Duodenal mucosa (tissue), 2 donors: Measurements from ENCODE around the gene FBXO40.

ENCODE experiments used
- H3K27ac ChIP-seq: one replicate; pipeline ENCODE4 v1.7.0; 2013; ENCODE audit warnings: low read depth, low read length
- H3K27me3 ChIP-seq, 2 donors: one replicate each; pipeline ENCODE4 v1.7.0; 2013; ENCODE audit warnings: low read length in 2 of 2, control low read depth in 1 of 2; ENCODE audit not compliant: insufficient read depth in 2 of 2, control insufficient read depth in 1 of 2
- H3K36me3 ChIP-seq, 2 donors: one replicate each; pipeline ENCODE4 v1.7.0; 2013; ENCODE audit warnings: low read length in 2 of 2, control low read depth in 1 of 2; ENCODE audit not compliant: insufficient read depth in 2 of 2, control insufficient read depth in 1 of 2
- H3K4me1 ChIP-seq, 2 donors: one replicate each; pipeline ENCODE4 v1.7.0; 2013; ENCODE audit warnings: low read length in 2 of 2, control low read depth in 1 of 2; ENCODE audit not compliant: insufficient read depth in 2 of 2, control insufficient read depth in 1 of 2
- H3K4me3 ChIP-seq, 2 donors: one replicate each; pipeline ENCODE4 v1.7.0; 2013; ENCODE audit warnings: low read length in 2 of 2, low read depth in 1 of 2
- H3K9ac ChIP-seq, 2 donors: one replicate each; pipeline ENCODE4 v1.7.0; 2013; ENCODE audit warnings: low read length in 2 of 2, low read depth in 1 of 2
- H3K9me3 ChIP-seq, 2 donors: one replicate each; pipeline ENCODE4 v1.7.0; 2013; ENCODE audit warnings: low read length in 2 of 2, control low read depth in 1 of 2; ENCODE audit not compliant: control insufficient read depth in 1 of 2

Gene FBXO40

DNA sequence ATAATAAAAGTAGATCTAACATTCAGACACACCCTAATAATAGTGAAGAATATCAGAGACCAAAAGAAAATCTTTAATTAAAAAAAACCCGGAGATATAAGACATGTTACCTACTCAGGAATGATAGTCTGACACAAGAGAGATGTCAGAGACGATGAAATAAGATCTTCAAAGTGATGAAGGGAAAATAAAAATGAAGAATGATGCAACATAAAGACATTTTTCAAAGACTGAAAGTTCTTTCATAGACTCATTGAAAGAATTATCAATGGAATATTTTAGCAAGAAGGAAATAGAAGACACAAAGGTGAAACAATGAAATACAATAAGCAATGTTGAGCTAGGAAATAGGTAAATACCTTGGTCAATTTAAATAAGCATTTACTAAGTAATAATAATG, 47.9 kb downstream of the FBXO40 start:
- Histone ChIP-seq H3K36me3 (peaks cover 17 to 28% of the 10 kb centered on the region in 2 donors), H3K4me3 (no peak overlapping the region), H3K9ac (no peak overlapping the region), H3K27ac (no peak overlapping the region), H3K4me1 (no peaks in the 10 kb centered on the region), H3K9me3 (no peaks in the 10 kb centered on the region), H3K27me3 (no peaks in the 10 kb centered on the region)

GRCh38 chr3:121642601-121643314, 49.6 kb downstream of the FBXO40 start:
- no peaks in the 10 kb centered on the region for H3K27me3 ChIP-seq
- no peak overlapping the region for H3K9ac ChIP-seq
- peaks cover 10 to 14% of the 10 kb centered on the region in 2 donors for H3K36me3 ChIP-seq
- H3K4me3 ChIP-seq, result no peak overlapping the region
- no peaks in the 10 kb centered on the region for H3K9me3 ChIP-seq
- H3K4me1 ChIP-seq, result no peaks in the 10 kb centered on the region
- H3K27ac ChIP-seq, result no peak overlapping the region

DNA sequence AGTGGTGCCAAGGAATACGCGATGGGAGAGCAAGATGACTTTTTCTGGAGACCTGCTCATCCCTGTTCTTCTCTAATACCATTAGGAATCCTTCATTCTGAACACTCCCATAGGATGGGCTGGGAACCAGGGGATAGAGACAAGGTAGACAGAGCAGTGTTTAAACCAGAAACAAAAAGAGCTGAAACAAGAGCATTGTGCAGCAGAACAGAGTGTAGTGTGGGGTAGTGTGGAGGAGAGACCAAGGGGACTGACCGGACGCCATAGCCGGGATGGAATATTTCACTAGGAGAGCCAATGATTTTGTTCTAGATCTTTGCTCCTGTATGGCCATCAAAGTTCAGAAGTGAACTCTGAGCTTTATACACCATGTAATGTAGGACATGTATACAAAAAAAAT, 51.9 kb downstream of the FBXO40 start:
- Histone ChIP-seq H3K9ac (no peak overlapping the region), H3K4me3 (no peak overlapping the region), H3K27me3 (no peaks in the 10 kb centered on the region), H3K36me3 (peaks cover 10 to 16% of the 10 kb centered on the region in 2 donors), H3K27ac (no peak overlapping the region), H3K4me1 (no peaks in the 10 kb centered on the region), H3K9me3 (no peaks in the 10 kb centered on the region)

GRCh38 chr3:121648219-121648958, 55.2 kb downstream of the FBXO40 start:
- no peaks in the 10 kb centered on the region for H3K4me1 ChIP-seq
- no peak overlapping the region for H3K9ac ChIP-seq
- H3K27ac ChIP-seq, result no peak overlapping the region
- no peaks in the 10 kb centered on the region for H3K27me3 ChIP-seq
- no peaks in the 10 kb centered on the region for H3K9me3 ChIP-seq
- H3K4me3 ChIP-seq, result no peak overlapping the region
- H3K36me3 ChIP-seq, result peaks cover 2 to 10% of the 10 kb centered on the region in 2 donors

DNA sequence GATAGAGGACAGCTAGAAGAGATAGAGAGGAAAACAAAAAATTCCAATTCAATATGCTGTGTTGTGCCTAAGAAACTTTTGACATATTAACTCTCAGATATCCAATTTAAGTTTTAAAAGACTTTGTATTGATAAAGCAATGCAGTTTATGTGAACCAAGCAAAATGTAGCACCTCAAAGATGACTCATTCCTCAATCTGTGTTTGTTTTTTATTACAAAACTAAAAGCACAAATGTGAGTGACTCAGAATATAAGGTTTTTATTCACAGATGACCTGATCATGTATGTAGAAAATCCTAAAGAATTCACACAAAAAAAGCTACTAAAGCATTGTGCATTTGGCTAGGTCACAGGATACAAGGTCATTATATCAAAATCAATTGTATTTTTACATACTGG, 56.5 kb downstream of the FBXO40 start:
- Histone ChIP-seq H3K4me3 (no peak overlapping the region), H3K36me3 (peaks cover 0 to 5% of the 10 kb centered on the region in 2 donors), H3K27ac (no peak overlapping the region), H3K27me3 (no peaks in the 10 kb centered on the region), H3K4me1 (no peaks in the 10 kb centered on the region), H3K9me3 (no peaks in the 10 kb centered on the region), H3K9ac (no peak overlapping the region)

DNA sequence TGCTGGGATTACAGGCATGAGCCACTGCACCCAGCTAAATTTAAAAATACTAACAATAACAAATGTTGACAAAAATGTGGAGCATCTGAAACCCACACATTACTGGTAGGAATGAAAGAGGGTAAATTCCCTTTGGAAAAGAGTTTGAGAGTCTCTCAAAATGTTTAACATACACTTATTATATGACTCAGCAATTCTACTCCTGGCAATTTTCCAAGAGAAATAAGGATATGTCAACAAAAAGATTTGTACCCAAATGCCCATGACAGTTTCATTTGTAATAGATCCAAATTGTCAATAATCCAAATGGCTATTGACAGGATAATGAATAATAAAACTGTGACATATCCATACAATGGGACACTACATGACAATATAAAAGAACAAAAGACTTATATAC, 58.5 kb downstream of the FBXO40 start:
- H3K27ac ChIP-seq, result no peak overlapping the region
- H3K36me3 ChIP-seq, result peaks cover 0 to 2% of the 10 kb centered on the region in 2 donors
- H3K4me3 ChIP-seq, result no peak overlapping the region
- H3K27me3 ChIP-seq, result no peaks in the 10 kb centered on the region
- no peak overlapping the region for H3K9ac ChIP-seq
- no peaks in the 10 kb centered on the region for H3K4me1 ChIP-seq
- no peaks in the 10 kb centered on the region for H3K9me3 ChIP-seq

- H3K27ac ChIP-seq, result no peak overlapping the region
- H3K36me3 ChIP-seq, result peaks cover 0 to 5% of the 10 kb centered on the region in 2 donors
- no peaks in the 10 kb centered on the region for H3K27me3 ChIP-seq
- no peak overlapping the region for H3K9ac ChIP-seq
- peaks cover 3 to 12% of the 10 kb centered on the region in 2 donors for H3K4me1 ChIP-seq
- H3K4me3 ChIP-seq, result no peak overlapping the region
- H3K9me3 ChIP-seq, result no peaks in the 10 kb centered on the region
Measured at GRCh38 chr3:121654493-121655385, 61.6 kb downstream of the FBXO40 start.

DNA sequence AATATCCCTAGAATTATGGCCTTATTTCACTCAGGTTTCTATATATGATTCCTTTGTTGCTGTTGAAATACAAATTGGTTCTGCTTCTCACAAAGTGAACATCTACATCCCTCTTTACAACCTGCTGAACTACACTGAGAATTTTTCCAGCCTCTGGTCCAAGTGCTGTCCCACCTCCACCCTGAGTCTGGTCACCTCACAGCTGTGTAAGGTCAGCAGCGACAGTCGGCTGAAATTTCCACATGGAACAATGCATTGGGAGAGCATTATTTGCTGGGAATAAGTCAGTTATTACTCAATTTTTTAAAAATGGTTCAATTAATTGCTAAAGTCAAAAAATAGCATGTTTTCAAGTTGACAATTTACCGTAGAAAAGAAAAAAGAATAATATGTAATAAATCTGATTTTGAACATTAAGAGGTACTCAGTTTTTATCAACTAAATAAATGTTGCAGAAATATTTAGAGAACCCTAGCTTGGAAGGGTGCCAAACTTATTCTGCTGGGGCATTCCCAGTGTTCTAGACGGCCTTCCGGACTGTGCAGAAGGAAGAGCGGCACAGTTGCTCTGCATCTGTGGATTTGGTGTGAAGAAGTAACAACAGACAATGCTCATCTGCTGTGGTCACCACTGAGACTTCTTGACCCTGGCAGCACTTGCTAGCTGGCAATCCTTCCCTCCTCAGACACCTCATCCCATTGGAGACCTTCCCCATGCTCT, 65.7 kb downstream of the FBXO40 start:
- no peaks in the 10 kb centered on the region for H3K27me3 ChIP-seq
- peaks cover 6 to 18% of the 10 kb centered on the region in 2 donors for H3K36me3 ChIP-seq
- H3K4me1 ChIP-seq, result peaks cover 3 to 15% of the 10 kb centered on the region in 2 donors
- no peak overlapping the region for H3K9ac ChIP-seq
- no peak overlapping the region for H3K27ac ChIP-seq
- peak overlapping the region in 1 of 2 donors; percentile 67 for H3K4me3 ChIP-seq
- no peaks in the 10 kb centered on the region for H3K9me3 ChIP-seq

- peaks cover 3 to 15% of the 10 kb centered on the region in 2 donors for H3K4me1 ChIP-seq
- peaks cover 13 to 25% of the 10 kb centered on the region in 2 donors for H3K36me3 ChIP-seq
- no peaks in the 10 kb centered on the region for H3K27me3 ChIP-seq
- H3K9ac ChIP-seq, result peak overlapping the region in 1 of 2 donors; percentile 48
- H3K9me3 ChIP-seq, result no peaks in the 10 kb centered on the region
- H3K4me3 ChIP-seq, result peak overlapping the region; percentile 56 to 67
- no peak overlapping the region for H3K27ac ChIP-seq
Measured at GRCh38 chr3:121659586-121659985, 66.4 kb downstream of the FBXO40 start.
